K562 (cell line): ENCODE data around the gene RCE1. TPM values are rescaled to one million over a fixed set of nuclear protein-coding genes. Genes with fewer than 3 reads are reported as not detected.

Experiments used
- BHLHE40 ChIP-seq: IDR thresholded peaks from 2 replicates; pipeline ENCODE4 v1.6.1; 2011; ENCODE audit warnings: low read length, improper control_type of control experiment
- CREM ChIP-seq: IDR thresholded peaks from 2 replicates; pipeline ENCODE4 v1.6.1; 2014; ENCODE audit warnings: antibody characterized with exemption, low read depth
- ELF1 ChIP-seq: fragments of 200-800 bp; sonication (Bioruptor generic); IDR thresholded peaks from 2 replicates; pipeline ENCODE4 v1.6.1; 2016; ENCODE audit warnings: missing genetic modification characterization, missing compliant biosample characterization
- FOXJ2 ChIP-seq: fragments of 200-800 bp; sonication (Bioruptor generic); IDR thresholded peaks from 2 replicates; pipeline ENCODE4 v1.6.1; 2016; ENCODE audit warnings: missing genetic modification characterization, missing compliant biosample characterization
- HDAC3 ChIP-seq: fragments of 450-650 bp; IDR thresholded peaks from 2 replicates; pipeline ENCODE4 v1.6.1; 2018; ENCODE audit warnings: borderline replicate concordance, mild to moderate bottlenecking, moderate library complexity; ENCODE audit not compliant: partially characterized antibody
- KAT2B ChIP-seq: IDR thresholded peaks from one replicate; pipeline ENCODE4 v1.6.1; 2012; ENCODE audit warnings: low read depth, mild to moderate bottlenecking, control low read depth, inconsistent platforms, low read length, moderate library complexity
- KDM1A ChIP-seq, 2 experiments: fragments of 450-650 bp; IDR thresholded peaks; 2 replicates each; pipeline ENCODE4 v1.6.1; 2016; ENCODE audit warnings: mild to moderate bottlenecking in 2 of 2
- KLF1 ChIP-seq: fragments of 450-650 bp; IDR thresholded peaks from 2 replicates; pipeline ENCODE4 v1.6.1; 2016; ENCODE audit warnings: missing genetic modification characterization, missing compliant biosample characterization
- PYGO2 ChIP-seq: fragments of 450-650 bp; IDR thresholded peaks from 2 replicates; pipeline ENCODE4 v1.6.1; 2016; ENCODE audit warnings: mild to moderate bottlenecking, missing genetic modification characterization, moderate library complexity, missing compliant biosample characterization
- RBBP5 ChIP-seq: fragments of 200-600 bp; sonication (generic); IDR thresholded peaks from 2 replicates; pipeline ENCODE4 v1.6.1; 2012; ENCODE audit warnings: borderline replicate concordance, mild to moderate bottlenecking, low read length, control low read depth, inconsistent platforms; ENCODE audit not compliant: insufficient read depth, poor library complexity, severe bottlenecking
- SP2 ChIP-seq: IDR thresholded peaks from 2 replicates; pipeline ENCODE4 v1.6.1; 2011; ENCODE audit warnings: mild to moderate bottlenecking, low read depth, low read length, moderate library complexity; ENCODE audit not compliant: poor library complexity, severe bottlenecking; ENCODE audit errors: extremely low read depth
- ZNF311 ChIP-seq: fragments of 250-450 bp; sonication (Bioruptor Pico); IDR thresholded peaks from 2 replicates; pipeline ENCODE4 v1.4.0; 2020; ENCODE audit warnings: mild to moderate bottlenecking, moderate library complexity
- ZNF586 ChIP-seq: fragments of 450-650 bp; formaldehyde crosslinking; conservative IDR thresholded peaks from 2 replicates; pipeline ENCODE4 v1.4.0; 2020; ENCODE audit warnings: mild to moderate bottlenecking, moderate library complexity
- ZNF778 ChIP-seq: fragments of 450-650 bp; formaldehyde crosslinking; IDR thresholded peaks from 2 replicates; pipeline ENCODE4 v1.4.0; 2020; ENCODE audit warnings: mild to moderate bottlenecking, moderate library complexity
- polyA plus RNA-seq, 8 experiments: library from polyadenylated mRNA; depleted of rRNA in 4 of 8; stranded (reverse) in 5 of 8; unstranded in 3 of 8; fragments of >200 nt; fragmentation: Nextera tagmentation in 2 of 8; fragmentation: Illumina TruSeq in 1 of 8; extraction: Ambion mirVana in 2 of 8; extraction: Trizol in 1 of 8; gene quantifications; 2 replicates each; pipeline versions ENCODE4 v1.2.1 to v1.2.3, GENCODE V29; 2011 to 2014; ENCODE audit warnings: inconsistent platforms in 1 of 8, missing spikeins in 1 of 8
- total RNA-seq, 7 experiments: library from RNA; depleted of rRNA in 6 of 7; stranded (reverse); fragments of >200 nt in 6 of 7; fragmentation: Illumina TruSeq in 2 of 7; extraction: Trizol in 2 of 7; gene quantifications; 2 replicates each; pipeline versions ENCODE4 v1.2.1 to v1.2.3, GENCODE V29; 2011 to 2021; ENCODE audit warnings: low replicate concordance in 1 of 7
- TF ChIP-seq, protein P1 (sequence below): fragments of 450-650 bp; IDR thresholded peaks from 2 replicates; pipeline ENCODE4 v1.6.1; 2017; ENCODE audit warnings: antibody characterized with exemption, mild to moderate bottlenecking
- TF ChIP-seq, protein P2 (sequence below): fragments of 250-450 bp; sonication (Bioruptor Pico); IDR thresholded peaks from 2 replicates; pipeline ENCODE4 v1.5.0; 2021; ENCODE audit warnings: mild to moderate bottlenecking, moderate library complexity
- TF ChIP-seq, protein P3 (sequence below): sonication (generic); formaldehyde crosslinking; IDR thresholded peaks from 2 replicates; pipeline ENCODE4 v1.8.1; 2023; ENCODE audit warnings: mild to moderate bottlenecking, missing genetic modification reagents

The RCE1 gene
- total and polyA plus RNA-seq, 9 of the 15 experiments (the other 6 are each of a cell fraction or from before 2014, with no cell fraction given): 0.75 to 41.5 (median 15.1) TPM

DNA sequence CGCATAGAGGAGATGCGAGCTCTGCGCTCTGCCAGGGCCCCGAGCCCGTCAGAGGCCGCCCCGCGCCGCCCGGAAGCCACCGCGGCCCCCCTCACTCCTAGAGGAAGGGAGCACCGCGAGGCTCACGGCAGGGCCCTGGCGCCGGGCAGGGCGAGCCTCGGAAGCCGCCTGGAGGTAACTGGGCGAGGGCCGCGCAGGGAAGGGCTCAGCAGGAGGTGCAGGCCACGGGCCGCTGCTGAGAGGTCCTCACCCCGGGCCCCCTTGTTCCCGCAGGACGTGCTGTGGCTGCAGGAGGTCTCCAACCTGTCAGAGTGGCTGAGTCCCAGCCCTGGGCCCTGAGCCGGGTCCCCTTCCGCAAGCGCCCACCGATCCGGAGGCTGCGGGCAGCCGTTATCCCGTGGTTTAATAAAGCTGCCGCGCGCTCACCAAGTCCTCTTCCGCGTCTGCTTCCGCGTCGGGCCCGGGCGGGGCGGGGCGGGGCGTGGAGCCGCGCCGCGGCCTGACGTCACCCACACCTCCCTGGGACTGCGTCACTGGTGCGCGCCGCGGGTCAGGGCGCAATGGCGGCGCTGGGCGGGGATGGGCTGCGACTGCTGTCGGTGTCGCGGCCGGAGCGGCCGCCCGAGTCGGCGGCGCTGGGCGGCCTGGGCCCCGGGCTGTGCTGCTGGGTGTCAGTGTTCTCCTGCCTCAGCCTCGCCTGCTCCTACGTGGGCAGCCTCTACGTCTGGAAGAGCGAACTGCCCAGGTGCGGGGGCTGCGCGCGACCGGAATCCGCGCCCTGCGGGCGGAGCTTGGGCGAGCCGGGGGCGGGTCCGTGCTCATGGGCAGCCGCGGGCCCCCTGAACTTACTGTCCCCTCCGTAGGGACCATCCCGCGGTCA is at the start of gene RCE1 (continued):
- TF ChIP-seq RBBP5 (peak; percentile 98), ZNF311 (CRISPR knock-in tag) (no peak), PYGO2 (tag) (no peak), KAT2B (no peak), KLF1 (tag) (peak; percentile 68; the same call in 1 of the 2 replicates), ELF1 (peak; percentile 96), ZNF586 (no peak), HDAC3 (no peak), ZNF778 (CRISPR knock-in tag) (no peak), KDM1A (IDR thresholded peaks at IDR 0.05) (no peak), SP2 (no peak), FOXJ2 (tag) (no peak), BHLHE40 (no peak), CREM (peak; percentile 99)
- TF ChIP-seq, protein P1, sequence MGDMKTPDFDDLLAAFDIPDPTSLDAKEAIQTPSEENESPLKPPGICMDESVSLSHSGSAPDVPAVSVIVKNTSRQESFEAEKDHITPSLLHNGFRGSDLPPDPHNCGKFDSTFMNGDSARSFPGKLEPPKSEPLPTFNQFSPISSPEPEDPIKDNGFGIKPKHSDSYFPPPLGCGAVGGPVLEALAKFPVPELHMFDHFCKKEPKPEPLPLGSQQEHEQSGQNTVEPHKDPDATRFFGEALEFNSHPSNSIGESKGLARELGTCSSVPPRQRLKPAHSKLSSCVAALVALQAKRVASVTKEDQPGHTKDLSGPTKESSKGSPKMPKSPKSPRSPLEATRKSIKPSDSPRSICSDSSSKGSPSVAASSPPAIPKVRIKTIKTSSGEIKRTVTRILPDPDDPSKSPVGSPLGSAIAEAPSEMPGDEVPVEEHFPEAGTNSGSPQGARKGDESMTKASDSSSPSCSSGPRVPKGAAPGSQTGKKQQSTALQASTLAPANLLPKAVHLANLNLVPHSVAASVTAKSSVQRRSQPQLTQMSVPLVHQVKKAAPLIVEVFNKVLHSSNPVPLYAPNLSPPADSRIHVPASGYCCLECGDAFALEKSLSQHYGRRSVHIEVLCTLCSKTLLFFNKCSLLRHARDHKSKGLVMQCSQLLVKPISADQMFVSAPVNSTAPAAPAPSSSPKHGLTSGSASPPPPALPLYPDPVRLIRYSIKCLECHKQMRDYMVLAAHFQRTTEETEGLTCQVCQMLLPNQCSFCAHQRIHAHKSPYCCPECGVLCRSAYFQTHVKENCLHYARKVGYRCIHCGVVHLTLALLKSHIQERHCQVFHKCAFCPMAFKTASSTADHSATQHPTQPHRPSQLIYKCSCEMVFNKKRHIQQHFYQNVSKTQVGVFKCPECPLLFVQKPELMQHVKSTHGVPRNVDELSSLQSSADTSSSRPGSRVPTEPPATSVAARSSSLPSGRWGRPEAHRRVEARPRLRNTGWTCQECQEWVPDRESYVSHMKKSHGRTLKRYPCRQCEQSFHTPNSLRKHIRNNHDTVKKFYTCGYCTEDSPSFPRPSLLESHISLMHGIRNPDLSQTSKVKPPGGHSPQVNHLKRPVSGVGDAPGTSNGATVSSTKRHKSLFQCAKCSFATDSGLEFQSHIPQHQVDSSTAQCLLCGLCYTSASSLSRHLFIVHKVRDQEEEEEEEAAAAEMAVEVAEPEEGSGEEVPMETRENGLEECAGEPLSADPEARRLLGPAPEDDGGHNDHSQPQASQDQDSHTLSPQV: no peak
- TF ChIP-seq, protein P2, sequence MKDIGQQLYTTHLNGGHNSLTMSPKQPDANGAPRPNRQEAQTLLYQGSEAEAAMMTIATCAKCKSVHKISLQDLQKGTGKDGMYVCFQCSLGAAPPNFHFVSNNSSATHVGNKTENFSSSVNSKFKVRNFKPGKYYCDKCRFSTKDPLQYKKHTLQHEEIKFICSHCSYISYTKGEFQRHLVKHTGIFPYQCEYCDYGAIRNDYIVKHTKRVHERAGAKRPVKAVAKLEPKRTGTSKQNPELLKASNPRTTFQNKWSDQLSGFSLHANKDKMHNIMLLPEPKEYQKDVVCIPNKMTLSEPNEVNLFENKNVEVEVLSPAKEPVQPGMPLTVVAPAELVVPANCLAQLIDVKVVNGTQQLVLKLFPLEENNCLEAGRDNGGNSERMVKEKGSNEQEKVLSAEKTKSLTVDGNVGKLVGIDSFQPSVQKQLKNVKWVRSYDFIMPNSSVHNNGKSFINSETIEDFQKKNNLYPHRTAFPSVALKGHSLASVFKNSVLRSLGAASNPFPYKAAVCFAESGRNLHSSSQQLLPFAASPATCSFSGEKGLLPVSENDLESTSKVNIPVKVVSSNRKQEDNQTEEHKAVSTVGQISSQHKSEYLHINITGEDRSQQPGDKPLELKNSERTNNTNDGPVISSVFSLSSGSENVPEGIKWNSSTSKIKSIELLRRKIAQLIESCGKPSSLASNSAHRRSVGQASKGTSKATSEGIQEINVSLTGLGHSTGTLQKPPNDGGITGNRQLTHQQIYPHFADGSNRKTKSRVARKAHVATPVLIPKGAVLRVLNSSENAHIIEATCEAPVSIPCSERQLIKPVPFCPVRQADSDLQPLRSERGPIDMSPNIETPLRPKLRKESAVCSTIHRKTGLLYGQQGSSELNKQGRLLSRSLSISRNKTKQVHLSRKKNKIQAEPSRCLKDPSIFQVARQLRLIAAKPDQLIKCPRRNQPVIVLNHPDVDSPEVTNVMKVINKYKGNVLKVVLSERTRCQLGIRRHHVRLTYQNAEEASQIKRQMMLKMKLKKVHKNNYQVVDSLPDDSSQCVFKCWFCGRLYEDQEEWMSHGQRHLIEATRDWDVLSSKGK (CRISPR knock-in tag): no peak
- TF ChIP-seq, protein P3, sequence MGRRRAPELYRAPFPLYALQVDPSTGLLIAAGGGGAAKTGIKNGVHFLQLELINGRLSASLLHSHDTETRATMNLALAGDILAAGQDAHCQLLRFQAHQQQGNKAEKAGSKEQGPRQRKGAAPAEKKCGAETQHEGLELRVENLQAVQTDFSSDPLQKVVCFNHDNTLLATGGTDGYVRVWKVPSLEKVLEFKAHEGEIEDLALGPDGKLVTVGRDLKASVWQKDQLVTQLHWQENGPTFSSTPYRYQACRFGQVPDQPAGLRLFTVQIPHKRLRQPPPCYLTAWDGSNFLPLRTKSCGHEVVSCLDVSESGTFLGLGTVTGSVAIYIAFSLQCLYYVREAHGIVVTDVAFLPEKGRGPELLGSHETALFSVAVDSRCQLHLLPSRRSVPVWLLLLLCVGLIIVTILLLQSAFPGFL (CRISPR knock-in tag): no peak
